Activated CD8-positive, alpha-beta T cell treated with anti-CD3 and anti-CD28 coated beads for 36 hours (primary cell): ENCODE measurements around the gene MT1M. TPM values are rescaled to one million over a fixed set of nuclear protein-coding genes. Genes with fewer than 3 reads are reported as not detected.

ENCODE experiments used
- ATAC-seq: fragments of 200-7000 bp; cut with Tn5 transposase; one replicate; pipeline ENCODE4 v1.10.0; 2021; ENCODE audit warnings: mild to moderate bottlenecking, moderate library complexity
- CTCF ChIA-PET: fragments of 350-600 bp; sonication (Branson Sonifier 250); formaldehyde crosslinking; loops from one replicate; lab custom pipeline; 2021; ENCODE audit warnings: antibody characterized with exemption; lab: Charles Lee
- POLR2A ChIA-PET: fragments of 350-600 bp; sonication (Branson Sonifier 250); formaldehyde crosslinking; loops from one replicate; lab custom pipeline; 2021; ENCODE audit warnings: antibody characterized with exemption; lab: Charles Lee
- DNase-seq: peaks from one replicate; pipeline ENCODE4 v3.0.0-alpha.2; 2020
- H3K27ac Mint-ChIP-seq: one replicate; pipeline ENCODE4 v1.8.0; 2021; ENCODE audit warnings: mild to moderate bottlenecking, mixed read lengths
- H3K27me3 Mint-ChIP-seq: one replicate; pipeline ENCODE4 v1.8.0; 2021; ENCODE audit warnings: mixed read lengths
- H3K36me3 Mint-ChIP-seq: one replicate; pipeline ENCODE4 v1.8.0; 2021; ENCODE audit warnings: low read depth, mixed read lengths
- H3K4me1 Mint-ChIP-seq: one replicate; pipeline ENCODE4 v1.8.0; 2021; ENCODE audit warnings: low read depth, mixed read lengths
- H3K4me3 Mint-ChIP-seq: one replicate; pipeline ENCODE4 v1.8.0; 2021; ENCODE audit warnings: mild to moderate bottlenecking, moderate library complexity, mixed read lengths
- H3K9me3 Mint-ChIP-seq: one replicate; pipeline ENCODE4 v1.8.0; 2021; ENCODE audit warnings: mixed read lengths
- CTCF ChIP-seq: fragments of 200-600 bp; IDR thresholded peaks from one replicate; pipeline ENCODE4 v1.8.0; 2022; ENCODE audit warnings: antibody characterized with exemption, mild to moderate bottlenecking
- intact Hi-C: fragments of 100-400 bp; cut with micrococcal nuclease; formaldehyde crosslinking; loops from one replicate; pipeline ENCODE4 v1.10.0; 2022
- total RNA-seq, 2 experiments: library from RNA; stranded (reverse); gene quantifications; one replicate each; pipeline ENCODE4 v1.2.3, GENCODE V29; 2021

The MT1M gene
- total RNA-seq, 2 experiments from 2014 or later = not detected

- ATAC-seq = no peak
- Mint-ChIP-seq H3K27ac (no peak overlapping the region), H3K27me3 (peaks cover 8% of the 10 kb centered on the region), H3K4me1 (peaks cover 4% of the 10 kb centered on the region), H3K4me3 (no peak overlapping the region), H3K9me3 (no peaks in the 10 kb centered on the region), H3K36me3 (no peaks in the 10 kb centered on the region)
- TF ChIP-seq CTCF = no peak
- intact Hi-C loops = no loop called here
- DNase-seq = no peak
- ChIA-PET CTCF (interaction anchor here (1.0 kb wide), 1 partner anchor 10 kb away, joined by 4 read pairs; no protein-coding TSS in a partner anchor), POLR2A (interaction anchor here (0.9 to 2.5 kb wide), 4 partner anchors 8 to 59 kb away, joined by 3 to 11 read pairs (median 4); no protein-coding TSS in a partner anchor)
Measured at GRCh38 chr16:56653218-56653617, 20.8 kb downstream of the MT1M start.

- H3K4me1 Mint-ChIP-seq = peaks cover 14% of the 10 kb centered on the region
- DNase-seq (peak; percentile 82), ATAC-seq (peak; percentile 83)
- no peaks in the 10 kb centered on the region for H3K27me3 Mint-ChIP-seq
- peaks cover 3% of the 10 kb centered on the region for H3K36me3 Mint-ChIP-seq
- ChIA-PET CTCF (interaction anchor here (2.8 kb wide), 1 partner anchor 14 kb away, joined by 14 read pairs; no protein-coding TSS in a partner anchor), POLR2A (interaction anchor here (1.0 kb wide), 1 partner anchor 32 kb away, joined by 3 read pairs; the partner anchor contains the start of gene MT1E)
- no peak for TF ChIP-seq CTCF
- peak within 1 kb of the TSS; percentile 92 for H3K4me3 Mint-ChIP-seq
- H3K9me3 Mint-ChIP-seq = no peaks in the 10 kb centered on the region
- peak within 1 kb of the TSS; percentile 82 for H3K27ac Mint-ChIP-seq
- intact Hi-C loops = no loop called here
Measured at GRCh38 chr16:56657555-56658326, 25.3 kb downstream of the MT1M start, which contains the start of gene MT1F. MT1F (plus strand) TSS chr16:56657959; CDS start chr16:56658059, 100 bp downstream.

- intact Hi-C loops = no loop called here
- POLR2A ChIA-PET = no interaction called here
- Mint-ChIP-seq H3K9me3 (no peaks in the 10 kb centered on the region), H3K4me3 (peak overlapping the region; percentile 92), H3K4me1 (peaks cover 16% of the 10 kb centered on the region), H3K27me3 (peaks cover 2% of the 10 kb centered on the region), H3K27ac (peak overlapping the region; percentile 82), H3K36me3 (peaks cover 3% of the 10 kb centered on the region)
- no peak for TF ChIP-seq CTCF
- no peak for DNase-seq
- CTCF ChIA-PET = no interaction called here
- ATAC-seq = no peak
Measured at GRCh38 chr16:56658327-56658875, 25.9 kb downstream of the MT1M start.

GRCh38 chr16:56662357-56663354 lies 30.2 kb downstream of the MT1M start:
- Mint-ChIP-seq H3K4me3 (peak overlapping the region; percentile 77), H3K4me1 (peaks cover 20% of the 10 kb centered on the region), H3K9me3 (no peaks in the 10 kb centered on the region), H3K27ac (peak overlapping the region; percentile 84), H3K27me3 (peaks cover 30% of the 10 kb centered on the region), H3K36me3 (peaks cover 5% of the 10 kb centered on the region)
- ChIA-PET CTCF (interaction anchor here (0.7 to 1.6 kb wide), 3 partner anchors 11 to 19 kb away, joined by 3 read pairs; no protein-coding TSS in a partner anchor), POLR2A (interaction anchor here (0.6 to 2.5 kb wide), 4 partner anchors 11 to 30 kb away, joined by 3 to 11 read pairs (median 7); partner anchors contain the start of genes MT1B, MT1M and MT1X)
- DNase-seq (peak; percentile 64), ATAC-seq (peak; percentile 63)
- no peak for TF ChIP-seq CTCF
- intact Hi-C loops = no loop called here
